ENCODE results near the gene MARCHF4. TPM values are rescaled to one million over a fixed set of nuclear protein-coding genes. Genes with fewer than 3 reads are reported as not detected.
A peak's percentile ranks its signal among the peaks of the same experiment; 100 is the strongest.

MARCHF4 gene
- total and polyA plus RNA-seq, 4 experiments from 2014 or later: not detected

DNA sequence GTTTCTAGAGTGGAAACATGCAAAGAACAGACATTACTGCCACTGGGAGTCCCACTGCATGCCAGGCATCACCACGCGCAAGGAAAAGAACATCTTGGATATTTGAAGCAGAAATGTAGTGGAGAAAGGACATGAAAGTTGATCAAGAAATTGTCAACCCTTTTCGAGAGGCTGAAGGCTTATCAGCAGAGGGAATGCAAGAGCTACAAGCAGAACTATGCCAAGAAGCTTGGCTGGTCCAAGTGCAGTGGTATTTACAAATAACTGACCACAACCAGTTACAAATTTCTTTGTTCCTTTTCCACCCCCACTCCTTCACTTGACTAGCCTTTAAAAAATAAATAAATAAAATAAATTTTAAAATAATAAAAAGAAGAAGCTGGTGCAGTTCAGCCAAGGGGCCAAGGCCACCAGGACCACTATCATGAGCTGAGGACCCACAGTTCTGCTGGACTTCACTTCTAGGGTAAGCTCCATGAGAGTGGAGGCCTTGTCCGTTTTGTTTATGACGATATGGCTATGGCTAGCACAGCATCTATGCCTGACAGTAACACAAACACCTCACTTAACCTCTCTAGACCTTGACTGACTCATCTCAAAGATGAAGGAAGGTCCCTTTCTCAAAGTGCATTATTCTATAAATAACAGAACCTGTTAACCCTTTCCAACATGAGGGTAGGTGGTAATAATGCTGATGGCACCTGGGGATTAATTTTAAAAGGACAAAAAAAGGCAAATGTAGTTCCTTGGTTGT, 20.9 kb downstream of the MARCHF4 start:
- Mint-ChIP-seq H3K36me3 (no peaks in the 10 kb centered on the region), H3K4me1 (peaks cover 65 to 76% (median 71%) of the 10 kb centered on the region in 4 donors), H3K27me3 (no peaks in the 10 kb centered on the region), H3K4me3 (peak overlapping the region in 4 of 8 donors; percentile 12 to 87 (median 66)), H3K9me3 (no peaks in the 10 kb centered on the region), H3K27ac (peak overlapping the region in 4 of 7 donors; percentile 19 to 88 (median 68))
- peaks cover 83% of the 10 kb centered on the region for H3K4me1 ChIP-seq (ENCODE audit: insufficient read depth, low read length)
- H3K9me3 ChIP-seq (ENCODE audit: control insufficient read depth in 1 of 2, low read length in 2 of 2): no peaks in the 10 kb centered on the region
- ChIA-PET POLR2A (ENCODE audit: partially characterized antibody) (interaction anchor here (2.3 to 2.7 kb wide), 2 partner anchors 8 to 60 kb away, joined by 10 to 11 read pairs; partner anchors contain the start of gene SMARCAL1), CTCF (ENCODE audit: partially characterized antibody) (interaction anchor here (2.5 to 4.9 kb wide), 3 partner anchors 23 to 129 kb away, joined by 12 to 66 read pairs (median 18); no protein-coding TSS in a partner anchor)
- no peak overlapping the region for H3K27ac ChIP-seq (ENCODE audit: low read depth, low read length)
- DNase-seq: no peak
- peak overlapping the region in 1 of 2 donors; percentile 19 for H3K4me3 ChIP-seq (ENCODE audit: low read length in 2 of 2)
- intact Hi-C loops (cut with micrococcal nuclease): loop anchor here (5.0 kb wide), 1 partner anchor 36 kb away; no protein-coding TSS in a partner anchor
- H3K27me3 ChIP-seq (ENCODE audit: insufficient read depth, low read length): no peaks in the 10 kb centered on the region
- no peaks in the 10 kb centered on the region for H3K36me3 ChIP-seq (ENCODE audit: insufficient read depth, low read length)

DNA sequence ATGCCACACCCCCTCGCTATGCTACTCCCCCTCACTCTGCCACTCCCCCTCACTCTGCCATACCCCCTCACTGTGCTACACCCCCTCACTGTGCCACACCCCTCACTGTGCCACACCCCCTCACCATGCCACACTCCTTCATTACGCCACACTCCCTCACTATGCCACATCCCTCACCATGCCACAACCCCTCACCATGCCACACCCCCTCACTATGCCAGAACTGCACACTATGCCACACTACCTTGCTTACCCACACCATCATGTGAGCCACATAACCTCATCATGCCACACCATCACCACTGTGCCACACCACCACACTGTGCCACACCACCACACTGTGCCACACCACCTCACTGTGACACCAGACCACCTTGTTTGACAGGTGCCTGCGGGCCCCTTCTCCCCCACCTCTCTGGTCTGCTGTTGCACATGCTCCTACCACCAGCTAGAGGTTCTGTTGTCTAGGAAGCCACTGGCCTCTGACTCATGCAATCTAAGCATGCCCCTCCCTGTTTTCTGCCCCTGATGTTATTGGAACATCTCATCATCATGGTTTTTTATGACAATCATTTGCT, 22.0 kb downstream of the MARCHF4 start:
- H3K27me3 ChIP-seq (ENCODE audit: insufficient read depth, low read length): no peaks in the 10 kb centered on the region
- Mint-ChIP-seq H3K4me3 (peak overlapping the region in 7 of 8 donors; percentile 7 to 82 (median 37)), H3K27ac (peak overlapping the region; percentile 25 to 88 (median 72)), H3K4me1 (peaks cover 67 to 80% (median 73%) of the 10 kb centered on the region in 4 donors), H3K36me3 (no peaks in the 10 kb centered on the region), H3K9me3 (no peaks in the 10 kb centered on the region), H3K27me3 (no peaks in the 10 kb centered on the region)
- intact Hi-C loops (cut with micrococcal nuclease): loop anchor here (1.0 to 5.0 kb wide), 2 partner anchors 37 to 54 kb away; no protein-coding TSS in a partner anchor
- H3K9me3 ChIP-seq (ENCODE audit: control insufficient read depth in 1 of 2, low read length in 2 of 2): no peaks in the 10 kb centered on the region
- ChIA-PET CTCF (ENCODE audit: partially characterized antibody) (interaction anchor here (3.7 to 4.9 kb wide), 2 partner anchors 22 to 53 kb away, joined by 18 to 66 read pairs; no protein-coding TSS in a partner anchor), POLR2A (ENCODE audit: partially characterized antibody) (no interaction called here)
- no peak overlapping the region for H3K4me3 ChIP-seq (ENCODE audit: low read length in 2 of 2)
- H3K27ac ChIP-seq (ENCODE audit: low read depth, low read length): no peak overlapping the region
- DNase-seq: peak; percentile 19 to 57 (median 27)
- no peaks in the 10 kb centered on the region for H3K36me3 ChIP-seq (ENCODE audit: insufficient read depth, low read length)
- H3K4me1 ChIP-seq (ENCODE audit: insufficient read depth, low read length): peaks cover 79% of the 10 kb centered on the region

DNA sequence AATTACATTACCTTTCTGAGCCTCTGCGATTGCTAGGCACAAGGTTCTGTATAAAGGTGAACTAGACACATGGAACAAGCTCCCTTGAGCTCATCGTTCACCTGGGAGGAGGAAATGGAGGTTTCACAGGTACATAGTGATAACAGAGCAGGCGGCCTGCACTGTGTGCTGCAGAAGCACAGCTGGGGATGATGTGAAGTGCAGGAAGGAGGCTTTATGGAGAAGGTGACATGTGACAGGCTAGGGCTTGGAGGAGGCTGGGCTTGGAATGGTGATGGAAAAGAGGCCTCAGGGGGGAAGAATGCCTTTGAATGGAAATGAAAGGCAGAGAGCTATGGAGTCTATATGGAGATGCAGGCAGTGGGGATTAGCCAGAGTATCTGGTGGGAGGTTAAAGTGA, 22.9 kb downstream of the MARCHF4 start:
- Mint-ChIP-seq H3K4me3 (peak overlapping the region in 7 of 8 donors; percentile 1 to 82 (median 42)), H3K9me3 (no peaks in the 10 kb centered on the region), H3K27me3 (no peaks in the 10 kb centered on the region), H3K27ac (peak overlapping the region; percentile 25 to 95 (median 85)), H3K4me1 (peaks cover 62 to 77% (median 68%) of the 10 kb centered on the region in 4 donors), H3K36me3 (no peaks in the 10 kb centered on the region)
- intact Hi-C loops (cut with micrococcal nuclease): no loop called here
- Histone ChIP-seq H3K4me1 (ENCODE audit: insufficient read depth, low read length) (peaks cover 75% of the 10 kb centered on the region), H3K9me3 (ENCODE audit: control insufficient read depth in 1 of 2, low read length in 2 of 2) (no peaks in the 10 kb centered on the region), H3K27me3 (ENCODE audit: insufficient read depth, low read length) (no peaks in the 10 kb centered on the region), H3K4me3 (ENCODE audit: low read length in 2 of 2) (no peak overlapping the region), H3K36me3 (ENCODE audit: insufficient read depth, low read length) (no peaks in the 10 kb centered on the region), H3K27ac (ENCODE audit: low read depth, low read length) (no peak overlapping the region)
- ChIA-PET CTCF (ENCODE audit: partially characterized antibody) (interaction anchor here (1.2 kb wide), 1 partner anchor 60 kb away, joined by 4 read pairs; no protein-coding TSS in a partner anchor), POLR2A (ENCODE audit: partially characterized antibody) (no interaction called here)
- peak in 1 of 5 donors; percentile 8 for DNase-seq

DNA sequence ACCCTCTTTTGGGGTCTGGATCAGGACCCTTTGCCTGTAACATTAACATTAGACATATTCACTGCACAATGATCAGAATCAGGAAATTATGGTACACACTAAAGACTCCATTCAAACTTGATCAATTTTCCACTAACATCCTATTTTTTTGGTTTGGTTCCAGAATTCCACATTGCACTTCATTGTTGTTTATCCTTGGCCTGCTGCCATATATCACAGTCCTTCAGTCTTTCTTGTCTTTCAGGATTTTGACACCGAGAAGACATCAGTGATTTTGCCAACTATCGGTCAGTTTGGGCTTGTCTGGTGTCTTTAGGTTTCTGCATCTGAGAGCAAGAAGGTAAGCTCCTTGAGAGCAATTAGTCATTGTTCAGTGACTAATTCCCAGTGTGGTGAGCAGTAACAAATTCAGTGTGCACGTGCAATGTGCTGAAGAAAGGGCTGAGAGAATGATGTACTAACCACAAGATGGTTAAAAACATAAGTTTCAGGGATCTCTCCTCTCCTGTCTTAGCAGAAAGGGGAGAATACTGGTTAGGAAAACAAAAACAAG, 23.5 kb downstream of the MARCHF4 start:
- H3K4me1 ChIP-seq (ENCODE audit: insufficient read depth, low read length): peaks cover 70% of the 10 kb centered on the region
- no peaks in the 10 kb centered on the region for H3K36me3 Mint-ChIP-seq
- peak overlapping the region in 4 of 7 donors; percentile 6 to 95 (median 52) for H3K27ac Mint-ChIP-seq
- H3K27me3 ChIP-seq (ENCODE audit: insufficient read depth, low read length): no peaks in the 10 kb centered on the region
- H3K36me3 ChIP-seq (ENCODE audit: insufficient read depth, low read length): no peaks in the 10 kb centered on the region
- H3K4me3 Mint-ChIP-seq: peak overlapping the region in 3 of 8 donors; percentile 23 to 82 (median 33)
- intact Hi-C loops (cut with micrococcal nuclease): no loop called here
- POLR2A ChIA-PET (ENCODE audit: partially characterized antibody): no interaction called here
- CTCF ChIA-PET (ENCODE audit: partially characterized antibody): interaction anchor here (1.2 kb wide), 1 partner anchor 61 kb away, joined by 4 read pairs; no protein-coding TSS in a partner anchor
- no peak overlapping the region for H3K27ac ChIP-seq (ENCODE audit: low read depth, low read length)
- DNase-seq: no peak
- H3K9me3 ChIP-seq (ENCODE audit: control insufficient read depth in 1 of 2, low read length in 2 of 2): no peaks in the 10 kb centered on the region
- no peaks in the 10 kb centered on the region for H3K9me3 Mint-ChIP-seq
- H3K4me1 Mint-ChIP-seq: peaks cover 57 to 74% (median 65%) of the 10 kb centered on the region in 4 donors
- H3K4me3 ChIP-seq (ENCODE audit: low read length in 2 of 2): no peak overlapping the region
- no peaks in the 10 kb centered on the region for H3K27me3 Mint-ChIP-seq

DNA sequence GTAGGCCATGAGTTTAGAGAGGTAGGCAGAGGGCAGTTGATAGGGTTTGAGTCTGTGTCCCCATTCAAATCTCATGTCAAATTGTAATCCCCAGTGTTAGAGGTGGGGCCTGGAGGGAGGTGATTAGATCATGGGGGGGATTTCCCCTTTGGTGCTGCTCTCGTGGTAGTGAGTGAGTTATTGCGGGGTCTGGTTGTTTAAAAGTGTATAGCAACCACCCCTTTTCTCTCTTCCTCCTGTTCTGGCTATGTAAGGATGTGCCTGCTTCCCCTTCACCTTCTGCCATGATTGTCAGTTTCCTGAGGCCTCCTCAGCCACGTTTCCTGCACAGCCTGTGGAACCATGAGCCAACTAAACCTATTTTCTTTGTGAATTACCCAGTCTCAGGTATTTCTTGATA, 25.5 kb downstream of the MARCHF4 start:
- H3K27ac ChIP-seq (ENCODE audit: low read depth, low read length): no peak overlapping the region
- peak overlapping the region in 4 of 7 donors; percentile 2 to 61 (median 19) for H3K27ac Mint-ChIP-seq
- peaks cover 50% of the 10 kb centered on the region for H3K4me1 ChIP-seq (ENCODE audit: insufficient read depth, low read length)
- H3K27me3 Mint-ChIP-seq: peaks cover 0 to 2% of the 10 kb centered on the region in 2 donors
- no peak for DNase-seq
- H3K4me3 Mint-ChIP-seq: peak overlapping the region in 1 of 8 donors; percentile 48
- no peaks in the 10 kb centered on the region for H3K36me3 ChIP-seq (ENCODE audit: insufficient read depth, low read length)
- H3K9me3 Mint-ChIP-seq: no peaks in the 10 kb centered on the region
- CTCF ChIA-PET (ENCODE audit: partially characterized antibody): interaction anchor here (1.2 kb wide), 1 partner anchor 58 kb away, joined by 3 read pairs; no protein-coding TSS in a partner anchor
- POLR2A ChIA-PET (ENCODE audit: partially characterized antibody): no interaction called here
- H3K4me1 Mint-ChIP-seq: peaks cover 39 to 54% (median 48%) of the 10 kb centered on the region in 4 donors
- H3K27me3 ChIP-seq (ENCODE audit: insufficient read depth, low read length): no peaks in the 10 kb centered on the region
- H3K9me3 ChIP-seq (ENCODE audit: control insufficient read depth in 1 of 2, low read length in 2 of 2): no peaks in the 10 kb centered on the region
- no peak overlapping the region for H3K4me3 ChIP-seq (ENCODE audit: low read length in 2 of 2)
- intact Hi-C loops (cut with micrococcal nuclease): no loop called here
- H3K36me3 Mint-ChIP-seq: no peaks in the 10 kb centered on the region

GRCh38 chr2:216345846-216346245, 26.4 kb downstream of the MARCHF4 start:
- H3K27me3 Mint-ChIP-seq: peaks cover 0 to 2% of the 10 kb centered on the region in 2 donors
- Histone ChIP-seq H3K27me3 (ENCODE audit: insufficient read depth, low read length) (no peaks in the 10 kb centered on the region), H3K36me3 (ENCODE audit: insufficient read depth, low read length) (no peaks in the 10 kb centered on the region), H3K4me1 (ENCODE audit: insufficient read depth, low read length) (peaks cover 49% of the 10 kb centered on the region), H3K27ac (ENCODE audit: low read depth, low read length) (no peak overlapping the region), H3K4me3 (ENCODE audit: low read length in 2 of 2) (no peak overlapping the region), H3K9me3 (ENCODE audit: control insufficient read depth in 1 of 2, low read length in 2 of 2) (no peaks in the 10 kb centered on the region)
- intact Hi-C loops (cut with micrococcal nuclease): no loop called here
- no peak for DNase-seq
- H3K4me1 Mint-ChIP-seq: peaks cover 38 to 51% (median 48%) of the 10 kb centered on the region in 4 donors
- H3K36me3 Mint-ChIP-seq: no peaks in the 10 kb centered on the region
- H3K9me3 Mint-ChIP-seq: no peaks in the 10 kb centered on the region
- H3K27ac Mint-ChIP-seq: no peak overlapping the region
- CTCF ChIA-PET (ENCODE audit: partially characterized antibody): interaction anchor here (1.0 kb wide), 1 partner anchor 8 kb away, joined by 4 read pairs; no protein-coding TSS in a partner anchor
- H3K4me3 Mint-ChIP-seq: no peak overlapping the region
- POLR2A ChIA-PET (ENCODE audit: partially characterized antibody): no interaction called here

DNA sequence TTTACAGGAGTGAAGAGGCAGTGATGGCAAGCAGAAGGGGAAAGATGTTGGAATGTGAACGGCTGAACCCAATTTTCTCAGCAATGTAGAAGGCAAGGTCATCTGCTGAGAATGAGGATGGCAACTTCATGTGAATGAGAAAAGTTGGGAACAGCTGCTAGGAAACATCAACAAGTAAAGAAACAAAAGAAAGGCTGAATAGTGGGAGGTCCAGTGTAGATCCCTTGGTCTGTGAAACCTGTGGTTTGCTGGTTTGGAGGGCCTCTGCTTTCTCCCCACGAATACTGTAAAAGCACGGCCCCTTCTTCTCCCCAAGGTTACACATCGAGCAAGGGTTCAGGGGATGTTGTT, 27.4 kb downstream of the MARCHF4 start:
- Histone ChIP-seq H3K36me3 (ENCODE audit: insufficient read depth, low read length) (no peaks in the 10 kb centered on the region), H3K27me3 (ENCODE audit: insufficient read depth, low read length) (no peaks in the 10 kb centered on the region), H3K27ac (ENCODE audit: low read depth, low read length) (no peak overlapping the region), H3K4me3 (ENCODE audit: low read length in 2 of 2) (no peak overlapping the region), H3K4me1 (ENCODE audit: insufficient read depth, low read length) (peaks cover 47% of the 10 kb centered on the region), H3K9me3 (ENCODE audit: control insufficient read depth in 1 of 2, low read length in 2 of 2) (no peaks in the 10 kb centered on the region)
- ChIA-PET POLR2A (ENCODE audit: partially characterized antibody) (no interaction called here), CTCF (ENCODE audit: partially characterized antibody) (interaction anchor here (1.0 kb wide), 1 partner anchor 9 kb away, joined by 4 read pairs; no protein-coding TSS in a partner anchor)
- Mint-ChIP-seq H3K4me3 (no peak overlapping the region), H3K27me3 (peaks cover 0 to 2% of the 10 kb centered on the region in 2 donors), H3K9me3 (no peaks in the 10 kb centered on the region), H3K4me1 (peaks cover 29 to 51% (median 45%) of the 10 kb centered on the region in 4 donors), H3K27ac (no peak overlapping the region), H3K36me3 (no peaks in the 10 kb centered on the region)
- DNase-seq: no peak
- intact Hi-C loops (cut with micrococcal nuclease): no loop called here

Data from CD4-positive, alpha-beta memory T cell (primary cell).